UCSD-AML1 (cell line): ENCODE results near the gene IDE.
A peak's percentile ranks its signal among the peaks of the same experiment; 100 is the strongest.
"Not testable (repeated sequence)": the region's sequence is repeated elsewhere in the genome, so short reads cannot be mapped to it uniquely, and the experiment has no call there.

Source experiments
- DNase-seq: peaks from one replicate; lab custom pipeline; 2025; ENCODE audit not compliant: unreplicated experiment; lab: John Stamatoyannopoulos, UW

Gene IDE

DNA sequence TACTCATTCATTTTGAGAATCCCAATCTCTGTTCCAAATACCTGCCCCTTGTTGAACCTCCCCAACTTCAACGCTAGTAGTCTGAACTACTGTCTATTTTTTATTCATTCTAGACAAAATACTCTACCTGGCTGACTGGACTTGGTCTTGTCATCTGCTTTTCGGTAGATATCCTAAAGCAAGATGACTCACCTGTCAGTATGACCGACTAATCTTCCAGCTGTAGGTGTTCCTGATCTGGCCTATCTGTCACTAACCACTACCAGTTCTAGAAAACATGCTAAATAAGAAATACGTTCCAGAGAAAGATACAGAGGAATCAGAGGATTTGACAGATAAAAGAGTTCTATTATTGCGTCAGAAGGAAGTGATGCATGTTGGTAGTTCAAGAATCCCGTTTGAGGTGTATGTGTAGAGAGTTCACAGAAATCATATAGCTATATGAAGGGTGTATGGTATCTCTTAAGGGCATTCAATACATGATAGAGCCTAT lies 81.1 kb downstream of the IDE start:
- DNase-seq, result no peak

DNA sequence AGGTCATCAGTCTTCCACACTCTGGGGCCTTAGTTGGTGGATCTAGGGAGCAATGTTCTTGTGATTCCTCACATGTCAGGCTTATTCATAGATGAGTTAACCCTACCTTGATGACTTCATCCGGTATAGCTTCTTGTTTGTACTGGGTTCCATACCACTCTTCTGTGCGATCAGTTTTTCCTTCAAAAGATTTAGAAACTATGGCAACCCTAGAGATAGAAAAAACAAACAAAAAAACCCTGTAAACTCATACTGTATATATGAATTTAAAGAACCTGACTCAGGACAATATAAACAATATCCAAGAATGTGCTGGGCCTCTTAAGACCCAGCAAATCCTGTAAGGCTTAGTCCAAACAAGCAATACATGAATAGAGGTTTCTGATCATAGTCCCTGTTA lies 83.5 kb downstream of the IDE start:
- no peak for DNase-seq

GRCh38 chr10:92486637-92487036 lies 87.3 kb downstream of the IDE start:
- peak; percentile 10 for DNase-seq

DNA sequence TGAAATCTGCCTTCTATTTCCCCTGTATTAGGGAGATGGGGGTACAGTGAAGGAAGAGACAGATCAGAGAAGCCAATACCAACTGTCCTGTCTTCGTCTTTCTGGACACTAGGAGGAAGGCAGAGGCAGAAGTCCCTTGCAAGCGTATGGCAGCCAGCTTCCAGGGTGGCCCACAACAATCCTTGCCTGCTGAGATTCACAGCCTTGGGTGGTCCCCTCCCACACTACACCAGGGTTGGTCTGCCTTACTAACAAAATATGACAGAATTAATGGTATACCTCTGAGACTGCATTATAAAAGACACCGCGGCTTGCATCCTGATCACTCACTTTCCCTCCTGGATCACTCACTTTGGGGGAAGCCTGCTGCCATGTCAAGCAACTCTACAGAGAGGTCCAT lies 90.4 kb downstream of the IDE start:
- no peak for DNase-seq

DNA sequence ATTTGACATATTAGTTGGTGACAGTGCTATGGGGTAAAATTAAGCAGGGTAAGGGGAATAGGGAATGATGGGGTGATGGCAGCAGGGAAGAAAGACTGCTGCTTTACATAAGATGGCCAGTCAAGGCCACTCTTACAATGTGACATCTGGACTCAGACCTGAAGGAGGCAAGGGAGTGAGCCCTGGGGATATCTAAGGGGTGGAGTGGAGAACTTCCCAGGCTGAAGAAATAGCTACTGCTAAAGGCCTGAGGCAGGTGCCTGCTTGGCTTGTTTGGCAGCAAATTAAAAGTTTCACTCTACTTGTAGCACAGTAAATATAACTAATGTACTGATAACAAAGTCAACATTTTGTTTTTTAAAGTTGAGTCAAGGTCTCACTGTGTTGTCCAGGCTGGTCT lies 93.5 kb downstream of the IDE start:
- no peak for DNase-seq

DNA sequence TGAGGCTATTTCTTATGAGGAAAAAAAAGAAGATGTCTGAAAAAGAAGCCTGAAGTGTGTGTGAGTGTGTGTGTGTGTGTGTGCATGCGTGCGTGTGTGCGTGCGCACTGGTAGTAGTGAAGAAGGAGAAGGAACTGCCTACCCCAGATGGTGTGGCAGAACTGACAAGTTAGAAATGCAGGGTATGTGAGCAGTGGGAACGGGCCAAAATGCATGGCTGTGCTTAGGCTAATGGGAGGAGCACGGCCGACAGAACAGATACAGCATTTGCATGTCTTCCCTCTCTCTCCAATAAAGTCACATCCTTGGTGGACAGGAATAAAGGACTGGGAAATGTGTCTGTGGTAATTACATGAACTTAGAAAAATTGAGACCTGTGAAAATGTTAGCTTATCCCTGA lies 94.3 kb downstream of the IDE start:
- DNase-seq, result no peak

DNA sequence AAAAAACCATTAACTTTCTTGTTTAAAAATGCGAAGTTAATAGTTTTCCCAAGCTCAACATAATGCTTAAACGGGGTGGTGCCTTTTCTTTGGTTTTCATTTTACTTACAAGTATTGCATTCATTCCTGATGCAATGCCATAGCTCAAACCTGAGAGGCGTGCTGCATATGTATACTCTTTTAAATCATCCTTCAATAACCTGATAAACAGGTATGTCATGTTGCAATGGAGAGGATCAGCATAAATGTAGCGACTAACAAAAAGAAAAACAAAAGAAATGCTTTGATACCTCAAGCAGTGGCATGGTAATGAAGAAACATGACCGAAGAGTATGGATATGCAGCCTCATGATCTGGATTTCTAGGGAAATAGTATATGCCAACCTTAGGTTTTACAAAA lies 95.4 kb downstream of the IDE start:
- no peak for DNase-seq

- no peak for DNase-seq
Observed at GRCh38 chr10:92475357-92475868, 98.5 kb downstream of the IDE start.

GRCh38 chr10:92470026-92470425 lies 103.9 kb downstream of the IDE start:
- DNase-seq, result no peak

- DNase-seq, result no peak
Observed at GRCh38 chr10:92464364-92464763, 109.5 kb downstream of the IDE start.

- DNase-seq, result no peak
Observed at GRCh38 chr10:92463582-92463981, 110.3 kb downstream of the IDE start.

- not testable (repeated sequence) for DNase-seq
Observed at GRCh38 chr10:92454955-92455354, 118.9 kb downstream of the IDE start.

GRCh38 chr10:92452313-92452712 lies 121.6 kb downstream of the IDE start:
- DNase-seq, result no peak

DNA sequence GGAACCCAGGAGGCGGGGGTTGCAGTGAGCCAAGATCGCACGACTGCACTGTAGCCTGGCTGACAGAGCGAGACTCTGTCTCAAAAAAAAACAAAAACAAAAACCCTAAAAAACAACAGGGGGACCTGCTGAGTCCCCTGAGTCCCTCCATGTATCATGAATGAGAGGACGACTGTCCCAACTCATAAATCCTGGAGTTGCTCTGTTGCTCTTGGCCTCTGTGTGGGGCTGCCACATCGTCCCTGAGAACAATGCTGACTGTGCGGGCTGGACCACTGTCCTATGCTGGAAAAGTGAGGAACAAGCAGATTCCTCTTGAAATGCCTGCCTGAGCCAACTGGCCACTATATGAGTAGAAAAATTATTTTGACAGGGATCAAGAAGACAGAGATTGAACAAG lies 122.5 kb downstream of the IDE start:
- DNase-seq, result no peak

GRCh38 chr10:92450896-92451295 lies 123.0 kb downstream of the IDE start:
- DNase-seq, result no peak

- no peak for DNase-seq
Observed at GRCh38 chr10:92440578-92440977, 133.3 kb downstream of the IDE start.

- no peak for DNase-seq
Observed at GRCh38 chr10:92438220-92438619, 135.7 kb downstream of the IDE start.

GRCh38 chr10:92436611-92437010 lies 137.3 kb downstream of the IDE start:
- no peak for DNase-seq

GRCh38 chr10:92436065-92436464 lies 137.8 kb downstream of the IDE start:
- not testable (repeated sequence) for DNase-seq

DNA sequence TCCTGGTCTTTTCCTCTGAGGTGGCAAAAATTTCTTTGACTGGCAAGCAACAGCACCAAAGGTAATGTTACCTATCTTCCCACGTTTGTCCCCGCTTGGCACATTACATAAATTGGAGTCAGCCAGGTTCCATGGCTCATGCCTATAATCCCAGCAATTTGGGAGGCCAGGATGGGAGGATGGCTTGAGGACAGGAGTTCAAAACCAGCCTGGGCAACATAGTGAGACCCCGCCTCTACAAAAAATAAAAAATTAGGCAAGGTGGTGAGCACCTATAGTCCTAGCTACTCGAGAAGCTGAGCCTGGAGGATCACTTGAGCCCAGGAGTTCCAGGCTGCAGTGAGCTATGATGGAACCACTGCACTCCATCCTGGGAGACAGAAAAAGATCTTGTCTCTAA lies 139.5 kb downstream of the IDE start:
- no peak for DNase-seq

DNA sequence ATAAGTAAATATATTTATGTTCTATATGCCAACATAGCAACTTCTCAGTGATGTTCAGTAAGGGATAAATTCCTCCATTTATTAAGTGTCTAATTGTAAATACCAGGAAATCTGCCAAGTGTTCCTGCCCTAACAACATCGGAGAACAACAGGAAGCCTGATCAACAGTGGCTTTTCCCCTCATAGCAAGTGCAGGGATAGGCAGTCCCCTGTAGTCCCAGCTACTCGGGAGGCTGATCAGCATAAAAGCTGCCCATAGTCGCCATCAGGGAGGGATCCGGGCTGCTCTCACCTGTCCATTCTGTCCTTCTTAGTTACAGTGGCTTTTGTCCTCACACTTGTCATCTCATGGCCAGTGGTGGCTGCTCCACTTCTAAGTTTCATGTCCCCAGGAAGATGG lies 141.3 kb downstream of the IDE start:
- no peak for DNase-seq

DNA sequence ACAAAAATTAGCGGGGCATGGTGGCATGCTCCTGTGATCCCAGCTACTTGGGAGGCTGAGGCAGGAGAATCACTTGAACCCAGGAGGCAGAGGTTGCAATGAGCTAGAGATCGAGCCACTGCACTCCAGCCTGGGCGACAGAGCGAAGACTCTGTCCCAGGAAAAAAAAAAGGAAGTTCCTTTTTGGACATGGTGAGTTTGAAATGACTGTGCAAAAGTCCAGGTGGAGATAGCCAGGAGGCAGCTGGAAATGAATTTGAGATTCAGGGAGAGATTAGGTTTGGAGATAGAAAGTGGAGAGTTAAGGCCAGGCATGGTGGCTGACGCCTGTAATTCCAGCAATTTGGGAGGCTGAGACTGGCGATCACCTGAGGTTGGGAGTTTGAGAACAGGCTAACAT lies 143.8 kb downstream of the IDE start:
- DNase-seq, result no peak

GRCh38 chr10:92421550-92421949 lies 152.3 kb downstream of the IDE start:
- DNase-seq, result no peak
